NCI-H446 (cell line): ENCODE measurements around the gene ZBTB14.

Experiments used
- DNase-seq, 2 experiments: peaks; one replicate each; lab custom pipeline; 2025; lab: John Stamatoyannopoulos, UW

Gene ZBTB14

GRCh38 chr18:5294113-5294456 is 1.4 kb downstream of the ZBTB14 start:
- no peak for DNase-seq

GRCh38 chr18:5288517-5288935 is 7.0 kb downstream of the ZBTB14 start:
- no peak for DNase-seq

- no peak for DNase-seq
Observed at GRCh38 chr18:5287854-5288253, 7.7 kb downstream of the ZBTB14 start.

GRCh38 chr18:5286525-5286924 is 9.0 kb downstream of the ZBTB14 start:
- DNase-seq = no peak

- peak in 1 of 2 experiments; percentile 8 for DNase-seq
Observed at GRCh38 chr18:5285326-5285725, 10.2 kb downstream of the ZBTB14 start.

GRCh38 chr18:5284808-5285207 is 10.7 kb downstream of the ZBTB14 start:
- no peak for DNase-seq

GRCh38 chr18:5282770-5283169 is 12.8 kb downstream of the ZBTB14 start:
- no peak for DNase-seq

- no peak for DNase-seq
Observed at GRCh38 chr18:5276947-5277346, 18.6 kb downstream of the ZBTB14 start.

- no peak for DNase-seq
Observed at GRCh38 chr18:5275872-5276271, 19.7 kb downstream of the ZBTB14 start.

- DNase-seq = no peak
Observed at GRCh38 chr18:5268874-5269273, 26.7 kb downstream of the ZBTB14 start.

GRCh38 chr18:5266721-5267120 is 28.8 kb downstream of the ZBTB14 start:
- no peak for DNase-seq

GRCh38 chr18:5253910-5254309 is 41.6 kb downstream of the ZBTB14 start:
- DNase-seq = no peak

- DNase-seq = no peak
Observed at GRCh38 chr18:5251117-5251516, 44.4 kb downstream of the ZBTB14 start.

- DNase-seq = no peak
Observed at GRCh38 chr18:5250603-5251002, 44.9 kb downstream of the ZBTB14 start.

- DNase-seq = no peak
Observed at GRCh38 chr18:5244941-5245340, 50.6 kb downstream of the ZBTB14 start.

- DNase-seq = no peak
Observed at GRCh38 chr18:5239447-5239846, 56.1 kb downstream of the ZBTB14 start.
